Liver (tissue), 9 donors: ENCODE results near the gene TMPRSS13. TPM values are rescaled to one million over a fixed set of nuclear protein-coding genes. Genes with fewer than 3 reads are reported as not detected.

Experiments
- DNase-seq: peaks from one replicate; pipeline ENCODE4 v3.0.0-alpha.2; 2017; ENCODE audit warnings: low spot score
- H3K27ac ChIP-seq, 2 donors: one replicate each; pipeline ENCODE4 v1.7.0; 2013; ENCODE audit warnings: inconsistent platforms in 2 of 2, low read length in 2 of 2, control low read depth in 1 of 2, low read depth in 1 of 2, mild to moderate bottlenecking in 1 of 2
- H3K27me3 ChIP-seq, 4 donors: one replicate each; pipeline versions ENCODE4 v1.6.1 to v1.7.0; 2013; ENCODE audit warnings: low read length in 3 of 4, inconsistent platforms in 1 of 4, mild to moderate bottlenecking in 1 of 4, moderate library complexity in 1 of 4; ENCODE audit not compliant: control insufficient read depth in 4 of 4, insufficient read depth in 4 of 4
- H3K36me3 ChIP-seq, 4 donors: one replicate each; pipeline versions ENCODE4 v1.6.1 to v1.7.0; 2013; ENCODE audit warnings: low read length in 3 of 4, mild to moderate bottlenecking in 3 of 4, low read depth in 1 of 4, moderate library complexity in 1 of 4; ENCODE audit not compliant: control insufficient read depth in 4 of 4, insufficient read depth in 3 of 4
- H3K4me1 ChIP-seq, 4 donors: one replicate each; pipeline versions ENCODE4 v1.6.1 to v1.7.0; 2013; ENCODE audit warnings: low read length in 3 of 4, mild to moderate bottlenecking in 3 of 4, moderate library complexity in 1 of 4; ENCODE audit not compliant: control insufficient read depth in 4 of 4, insufficient read depth in 4 of 4
- H3K4me3 ChIP-seq, 3 donors: one replicate each; pipeline versions ENCODE4 v1.6.1 to v1.7.0; 2013; ENCODE audit warnings: low read length in 3 of 3, control low read depth in 1 of 3, low read depth in 1 of 3, mild to moderate bottlenecking in 1 of 3
- H3K9ac ChIP-seq, 2 donors: one replicate each; pipeline ENCODE4 v1.7.0; 2013; ENCODE audit warnings: low read length in 2 of 2, mild to moderate bottlenecking in 2 of 2, moderate library complexity in 2 of 2, control low read depth in 1 of 2, low read depth in 1 of 2
- H3K9me3 ChIP-seq, 4 donors: one replicate each; pipeline versions ENCODE4 v1.6.1 to v1.7.0; 2013; ENCODE audit warnings: low read length in 3 of 4; ENCODE audit not compliant: control insufficient read depth in 4 of 4
- EGR1 ChIP-seq, 2 donors: IDR thresholded peaks; 2 replicates each; pipeline ENCODE4 v1.6.1; 2016 to 2018; ENCODE audit warnings: antibody characterized with exemption in 2 of 2, low read depth in 2 of 2
- FOXA1 ChIP-seq: IDR thresholded peaks from 2 replicates; pipeline ENCODE4 v1.6.1; 2016; ENCODE audit warnings: antibody characterized with exemption
- FOXA2 ChIP-seq: IDR thresholded peaks from 2 replicates; pipeline ENCODE4 v1.6.1; 2016; ENCODE audit warnings: antibody characterized with exemption
- GABPA ChIP-seq, 2 donors: IDR thresholded peaks in 1 of 2; conservative IDR thresholded peaks in 1 of 2; 2 replicates each; pipeline ENCODE4 v1.6.1; 2016; ENCODE audit warnings: antibody characterized with exemption in 2 of 2, mild to moderate bottlenecking in 1 of 2, moderate library complexity in 1 of 2
- HNF4A ChIP-seq, 2 donors: conservative IDR thresholded peaks; 2 replicates each; pipeline ENCODE4 v1.6.1; 2016; ENCODE audit warnings: antibody characterized with exemption in 2 of 2, mild to moderate bottlenecking in 2 of 2
- HNF4G ChIP-seq: IDR thresholded peaks from 2 replicates; pipeline ENCODE4 v1.6.1; 2016; ENCODE audit warnings: antibody characterized with exemption
- JUND ChIP-seq, 2 donors: IDR thresholded peaks; 2 replicates each; pipeline ENCODE4 v1.6.1; 2016; ENCODE audit warnings: antibody characterized with exemption in 2 of 2
- NR2F2 ChIP-seq: IDR thresholded peaks from 2 replicates; pipeline ENCODE4 v1.6.1; 2016; ENCODE audit warnings: antibody characterized with exemption
- RAD21 ChIP-seq, 2 donors: IDR thresholded peaks; 2 replicates each; pipeline ENCODE4 v1.6.1; 2016; ENCODE audit warnings: antibody characterized with exemption in 2 of 2, mild to moderate bottlenecking in 2 of 2
- SP1 ChIP-seq: IDR thresholded peaks from 2 replicates; pipeline ENCODE4 v1.6.1; 2018; ENCODE audit warnings: antibody characterized with exemption, mild to moderate bottlenecking
- TAF1 ChIP-seq: conservative IDR thresholded peaks from 2 replicates; pipeline ENCODE4 v1.6.1; 2016; ENCODE audit warnings: antibody characterized with exemption, mild to moderate bottlenecking
- YY1 ChIP-seq: IDR thresholded peaks from 2 replicates; pipeline ENCODE4 v1.6.1; 2016; ENCODE audit warnings: antibody characterized with exemption, mild to moderate bottlenecking
- WGBS: extraction: QIAGEN DNeasy Blood & Tissue Kit; methylation state at CpG from one replicate; pipeline ENCODE4 v1.1.7; 2013; 5-methylcytosine and 5-hydroxymethylcytosine counted together
- polyA plus RNA-seq, 2 donors: library from polyadenylated mRNA; stranded (reverse) in 1 of 2; unstranded in 1 of 2; fragments of 200-250 nt in 1 of 2; fragments of >200 nt in 1 of 2; fragmentation: Nextera tagmentation in 1 of 2; extraction: Ambion mirVana in 1 of 2; gene quantifications; one replicate each; pipeline versions ENCODE4 v1.2.1 to v1.2.3, GENCODE V29; 2013 to 2015
- total RNA-seq, 2 donors: library from RNA; depleted of rRNA; stranded (reverse); fragments of >200 nt; gene quantifications; one replicate each; pipeline ENCODE4 v1.2.3, GENCODE V29; 2014
- TF ChIP-seq, protein P1 (sequence below): IDR thresholded peaks from 2 replicates; pipeline ENCODE4 v1.6.1; 2016; ENCODE audit warnings: antibody characterized with exemption, mild to moderate bottlenecking
- TF ChIP-seq, protein P2 (sequence below): IDR thresholded peaks from 2 replicates; pipeline ENCODE4 v1.6.1; 2016; ENCODE audit warnings: antibody characterized with exemption
- TF ChIP-seq, protein P3 (sequence below): IDR thresholded peaks from 2 replicates; pipeline ENCODE4 v1.6.1; 2016; ENCODE audit warnings: antibody characterized with exemption
- TF ChIP-seq, protein P4 (sequence below): fragments of 150-350 bp; IDR thresholded peaks from 2 replicates; pipeline ENCODE4 v1.5.1; 2017; ENCODE audit warnings: improper control_type of control experiment, low read depth, low read length; ENCODE audit not compliant: missing input control
- donor health status: healthy.
- donor health status: healthy.
- donor health status: healthy.
- donor health status: healthy.
- donor health status: healthy.

The TMPRSS13 gene
- total and polyA plus RNA-seq, 4 donors, result 0.11 to 0.93 (median 0.24) TPM

DNA sequence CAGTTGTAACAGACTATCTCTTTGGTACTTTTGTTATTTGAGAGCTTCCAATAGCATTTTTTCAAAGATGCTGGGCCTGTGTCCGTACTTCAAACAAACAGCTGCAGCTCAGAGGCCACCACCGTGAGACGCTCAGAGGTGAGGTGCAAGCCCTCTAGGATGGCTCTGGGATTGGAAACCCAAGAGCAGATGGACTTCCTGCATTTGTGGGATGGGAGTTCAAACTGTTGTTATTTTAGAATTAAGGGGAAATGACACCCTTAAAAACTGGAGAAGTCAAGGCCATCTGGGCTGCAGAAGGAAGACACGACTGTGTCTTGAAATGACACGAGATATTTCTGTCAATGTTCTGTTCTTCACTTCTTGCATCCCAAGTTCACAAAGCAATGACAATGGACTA lies 47.8 kb upstream of the TMPRSS13 start:
- Histone ChIP-seq H3K36me3 (no peaks in the 10 kb centered on the region), H3K9me3 (no peaks in the 10 kb centered on the region), H3K4me1 (peaks cover 0 to 3% (median 0%) of the 10 kb centered on the region in 4 donors), H3K9ac (no peak overlapping the region), H3K27me3 (peaks cover 0 to 6% (median 0%) of the 10 kb centered on the region in 4 donors), H3K4me3 (no peak overlapping the region), H3K27ac (no peak overlapping the region)
- TF ChIP-seq GABPA (IDR thresholded peaks at IDR 0.05 in 1 of 2, conservative IDR thresholded peaks at IDR 0.05 in 1 of 2) (no peak), YY1 (no peak), JUND (IDR thresholded peaks at IDR 0.05) (no peak), SP1 (no peak), FOXA2 (no peak), NR2F2 (no peak), HNF4G (no peak), EGR1 (IDR thresholded peaks at IDR 0.05; ENCODE audit: low read depth in 2 of 2) (no peak), HNF4A (conservative IDR thresholded peaks at IDR 0.05) (no peak), FOXA1 (no peak), RAD21 (IDR thresholded peaks at IDR 0.05) (no peak), TAF1 (no peak)
- TF ChIP-seq, protein P1, sequence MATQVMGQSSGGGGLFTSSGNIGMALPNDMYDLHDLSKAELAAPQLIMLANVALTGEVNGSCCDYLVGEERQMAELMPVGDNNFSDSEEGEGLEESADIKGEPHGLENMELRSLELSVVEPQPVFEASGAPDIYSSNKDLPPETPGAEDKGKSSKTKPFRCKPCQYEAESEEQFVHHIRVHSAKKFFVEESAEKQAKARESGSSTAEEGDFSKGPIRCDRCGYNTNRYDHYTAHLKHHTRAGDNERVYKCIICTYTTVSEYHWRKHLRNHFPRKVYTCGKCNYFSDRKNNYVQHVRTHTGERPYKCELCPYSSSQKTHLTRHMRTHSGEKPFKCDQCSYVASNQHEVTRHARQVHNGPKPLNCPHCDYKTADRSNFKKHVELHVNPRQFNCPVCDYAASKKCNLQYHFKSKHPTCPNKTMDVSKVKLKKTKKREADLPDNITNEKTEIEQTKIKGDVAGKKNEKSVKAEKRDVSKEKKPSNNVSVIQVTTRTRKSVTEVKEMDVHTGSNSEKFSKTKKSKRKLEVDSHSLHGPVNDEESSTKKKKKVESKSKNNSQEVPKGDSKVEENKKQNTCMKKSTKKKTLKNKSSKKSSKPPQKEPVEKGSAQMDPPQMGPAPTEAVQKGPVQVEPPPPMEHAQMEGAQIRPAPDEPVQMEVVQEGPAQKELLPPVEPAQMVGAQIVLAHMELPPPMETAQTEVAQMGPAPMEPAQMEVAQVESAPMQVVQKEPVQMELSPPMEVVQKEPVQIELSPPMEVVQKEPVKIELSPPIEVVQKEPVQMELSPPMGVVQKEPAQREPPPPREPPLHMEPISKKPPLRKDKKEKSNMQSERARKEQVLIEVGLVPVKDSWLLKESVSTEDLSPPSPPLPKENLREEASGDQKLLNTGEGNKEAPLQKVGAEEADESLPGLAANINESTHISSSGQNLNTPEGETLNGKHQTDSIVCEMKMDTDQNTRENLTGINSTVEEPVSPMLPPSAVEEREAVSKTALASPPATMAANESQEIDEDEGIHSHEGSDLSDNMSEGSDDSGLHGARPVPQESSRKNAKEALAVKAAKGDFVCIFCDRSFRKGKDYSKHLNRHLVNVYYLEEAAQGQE, result no peak
- TF ChIP-seq, protein P2, sequence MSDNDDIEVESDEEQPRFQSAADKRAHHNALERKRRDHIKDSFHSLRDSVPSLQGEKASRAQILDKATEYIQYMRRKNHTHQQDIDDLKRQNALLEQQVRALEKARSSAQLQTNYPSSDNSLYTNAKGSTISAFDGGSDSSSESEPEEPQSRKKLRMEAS, result no peak
- TF ChIP-seq, protein P3, sequence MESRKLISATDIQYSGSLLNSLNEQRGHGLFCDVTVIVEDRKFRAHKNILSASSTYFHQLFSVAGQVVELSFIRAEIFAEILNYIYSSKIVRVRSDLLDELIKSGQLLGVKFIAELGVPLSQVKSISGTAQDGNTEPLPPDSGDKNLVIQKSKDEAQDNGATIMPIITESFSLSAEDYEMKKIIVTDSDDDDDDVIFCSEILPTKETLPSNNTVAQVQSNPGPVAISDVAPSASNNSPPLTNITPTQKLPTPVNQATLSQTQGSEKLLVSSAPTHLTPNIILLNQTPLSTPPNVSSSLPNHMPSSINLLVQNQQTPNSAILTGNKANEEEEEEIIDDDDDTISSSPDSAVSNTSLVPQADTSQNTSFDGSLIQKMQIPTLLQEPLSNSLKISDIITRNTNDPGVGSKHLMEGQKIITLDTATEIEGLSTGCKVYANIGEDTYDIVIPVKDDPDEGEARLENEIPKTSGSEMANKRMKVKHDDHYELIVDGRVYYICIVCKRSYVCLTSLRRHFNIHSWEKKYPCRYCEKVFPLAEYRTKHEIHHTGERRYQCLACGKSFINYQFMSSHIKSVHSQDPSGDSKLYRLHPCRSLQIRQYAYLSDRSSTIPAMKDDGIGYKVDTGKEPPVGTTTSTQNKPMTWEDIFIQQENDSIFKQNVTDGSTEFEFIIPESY, result no peak
- TF ChIP-seq, protein P4, sequence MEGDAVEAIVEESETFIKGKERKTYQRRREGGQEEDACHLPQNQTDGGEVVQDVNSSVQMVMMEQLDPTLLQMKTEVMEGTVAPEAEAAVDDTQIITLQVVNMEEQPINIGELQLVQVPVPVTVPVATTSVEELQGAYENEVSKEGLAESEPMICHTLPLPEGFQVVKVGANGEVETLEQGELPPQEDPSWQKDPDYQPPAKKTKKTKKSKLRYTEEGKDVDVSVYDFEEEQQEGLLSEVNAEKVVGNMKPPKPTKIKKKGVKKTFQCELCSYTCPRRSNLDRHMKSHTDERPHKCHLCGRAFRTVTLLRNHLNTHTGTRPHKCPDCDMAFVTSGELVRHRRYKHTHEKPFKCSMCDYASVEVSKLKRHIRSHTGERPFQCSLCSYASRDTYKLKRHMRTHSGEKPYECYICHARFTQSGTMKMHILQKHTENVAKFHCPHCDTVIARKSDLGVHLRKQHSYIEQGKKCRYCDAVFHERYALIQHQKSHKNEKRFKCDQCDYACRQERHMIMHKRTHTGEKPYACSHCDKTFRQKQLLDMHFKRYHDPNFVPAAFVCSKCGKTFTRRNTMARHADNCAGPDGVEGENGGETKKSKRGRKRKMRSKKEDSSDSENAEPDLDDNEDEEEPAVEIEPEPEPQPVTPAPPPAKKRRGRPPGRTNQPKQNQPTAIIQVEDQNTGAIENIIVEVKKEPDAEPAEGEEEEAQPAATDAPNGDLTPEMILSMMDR, result no peak
- DNase-seq, result no peak
- 77% methylated on average over 5 of the region's 5 CpGs for WGBS

DNA sequence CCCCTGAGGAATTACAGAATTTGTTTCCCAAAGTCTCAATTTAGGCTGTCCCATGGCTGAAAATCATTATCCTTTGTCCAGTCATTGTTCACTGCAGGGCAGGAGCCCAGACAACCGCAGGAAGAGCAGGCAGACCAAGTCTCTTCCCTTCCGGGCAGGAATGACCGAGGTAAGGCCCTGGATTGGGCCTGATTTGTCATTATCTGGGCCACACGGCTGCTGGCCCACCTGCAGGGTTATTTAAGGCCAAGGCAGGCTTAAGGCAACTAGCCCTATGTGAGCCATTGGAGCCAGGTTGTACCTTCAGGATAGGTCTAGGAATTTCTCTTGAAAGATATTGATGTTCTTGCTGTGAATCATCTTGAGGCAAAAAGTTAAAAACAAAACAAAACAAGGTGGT lies 47.2 kb upstream of the TMPRSS13 start:
- H3K27me3 ChIP-seq, result peaks cover 0 to 3% (median 0%) of the 10 kb centered on the region in 4 donors
- DNase-seq, result no peak
- H3K36me3 ChIP-seq, result no peaks in the 10 kb centered on the region
- H3K9ac ChIP-seq, result no peak overlapping the region
- no peaks in the 10 kb centered on the region for H3K9me3 ChIP-seq
- H3K4me1 ChIP-seq, result peaks cover 0 to 3% (median 0%) of the 10 kb centered on the region in 4 donors
- H3K27ac ChIP-seq, result no peak overlapping the region
- H3K4me3 ChIP-seq, result no peak overlapping the region
- 89% methylated on average over 4 of the region's 4 CpGs for WGBS
- TF ChIP-seq FOXA2, result no peak
